HG02870 (cell line): ENCODE data around the gene MSLN.
"Not testable (repeated sequence)": the region's sequence is repeated elsewhere in the genome, so short reads cannot be mapped to it uniquely, and the experiment has no call there.

Experiments used
- ATAC-seq: cut with Tn5 transposase; IDR thresholded peaks from one replicate; pipeline ENCODE4 v1.9.1; 2021; ENCODE audit warnings: mild to moderate bottlenecking, moderate library complexity; ENCODE audit not compliant: unreplicated experiment

Gene MSLN

GRCh38 chr16:734208-734980, 26.1 kb upstream of the MSLN start:
- no peak for ATAC-seq

GRCh38 chr16:734981-735881, 25.3 kb upstream of the MSLN start:
- no peak for ATAC-seq

GRCh38 chr16:735982-736453, 24.5 kb upstream of the MSLN start:
- ATAC-seq, result peak; percentile 55

GRCh38 chr16:736936-737481, 23.5 kb upstream of the MSLN start:
- no peak for ATAC-seq

- ATAC-seq, result no peak
These were observed 20.7 kb upstream of the MSLN start for GRCh38 chr16:739560-740458.

- ATAC-seq, result no peak
These were observed 20.1 kb upstream of the MSLN start for GRCh38 chr16:740459-740763.

- ATAC-seq, result no peak
These were observed 19.6 kb upstream of the MSLN start, which contains the start of gene CIAO3 for GRCh38 chr16:740764-741505. Gene CIAO3 (minus strand): TSS chr16:740997. CDS start chr16:740985, 12 bp downstream.

- ATAC-seq, result no peak
These were observed 18.4 kb upstream of the MSLN start for GRCh38 chr16:741986-742629.

- not testable (repeated sequence) for ATAC-seq
These were observed 17.6 kb upstream of the MSLN start for GRCh38 chr16:742894-743293.

- ATAC-seq, result no peak
These were observed 16.6 kb upstream of the MSLN start for GRCh38 chr16:743794-744500.

GRCh38 chr16:745739-746138, 14.8 kb upstream of the MSLN start:
- no peak for ATAC-seq

GRCh38 chr16:746637-747036, 13.9 kb upstream of the MSLN start:
- no peak for ATAC-seq

- no peak for ATAC-seq
These were observed 12.4 kb upstream of the MSLN start for GRCh38 chr16:747978-748746.

- ATAC-seq, result no peak
These were observed 11.5 kb upstream of the MSLN start for GRCh38 chr16:749010-749409.

GRCh38 chr16:750485-750884, 10.0 kb upstream of the MSLN start:
- ATAC-seq, result no peak

GRCh38 chr16:751152-752006, 9.2 kb upstream of the MSLN start:
- ATAC-seq, result no peak

- no peak for ATAC-seq
These were observed 8.6 kb upstream of the MSLN start for GRCh38 chr16:752007-752312.
